ENCODE results near the gene ZIC2. TPM values are rescaled to one million over a fixed set of nuclear protein-coding genes. Genes with fewer than 3 reads are reported as not detected.
"Not testable (repeated sequence)": the region's sequence is repeated elsewhere in the genome, so short reads cannot be mapped to it uniquely, and the experiment has no call there.

ZIC2 gene
- total and polyA plus RNA-seq, 10 donors = not detected

GRCh38 chr13:100029933-100030332 lies 48.3 kb downstream of the ZIC2 start:
- intact Hi-C loops (cut with DNase I; ENCODE audit: low total_unique reads) = no loop called here
- peaks cover 0 to 7% (median 0%) of the 10 kb centered on the region in 7 donors for H3K27me3 ChIP-seq (replicated peaks in 1 of 7)
- no peaks in the 10 kb centered on the region for H3K4me1 ChIP-seq
- no peak for TF ChIP-seq POLR2A (IDR thresholded peaks at IDR 0.05)
- no peak for TF ChIP-seq POLR2AphosphoS5 (IDR thresholded peaks at IDR 0.05)
- TF ChIP-seq CTCF (IDR thresholded peaks at IDR 0.05 in 8 of 11, conservative IDR thresholded peaks at IDR 0.05 in 3 of 11) = no peak
- WGBS, 5 donors = 74 to 95% (median 91%) methylated on average over 1 of the region's 1 CpG
- no peaks in the 10 kb centered on the region for H3K36me3 ChIP-seq
- no peak for DNase-seq
- no peak overlapping the region for H3K4me3 ChIP-seq
- no peaks in the 10 kb centered on the region for H3K9me3 ChIP-seq
- no peak overlapping the region for H3K27ac ChIP-seq

GRCh38 chr13:100032642-100033041 lies 51.1 kb downstream of the ZIC2 start:
- H3K36me3 ChIP-seq; H3K4me1 ChIP-seq; H3K27me3 ChIP-seq (replicated peaks in 1 of 7); H3K27ac ChIP-seq; intact Hi-C loops (cut with DNase I; ENCODE audit: low total_unique reads); H3K4me3 ChIP-seq; H3K9me3 ChIP-seq; DNase-seq: not testable (repeated sequence)
- WGBS, 5 donors = 88 to 97% (median 92%) methylated on average over 9 of the region's 9 CpGs

- H3K27me3 ChIP-seq (replicated peaks in 1 of 7) = peaks cover 0 to 7% (median 0%) of the 10 kb centered on the region in 7 donors
- H3K4me3 ChIP-seq = no peak overlapping the region
- no peaks in the 10 kb centered on the region for H3K9me3 ChIP-seq
- intact Hi-C loops (cut with DNase I; ENCODE audit: low total_unique reads) = no loop called here
- no peaks in the 10 kb centered on the region for H3K36me3 ChIP-seq
- TF ChIP-seq POLR2A (IDR thresholded peaks at IDR 0.05) (no peak), POLR2AphosphoS5 (IDR thresholded peaks at IDR 0.05) (no peak), CTCF (IDR thresholded peaks at IDR 0.05 in 8 of 11, conservative IDR thresholded peaks at IDR 0.05 in 3 of 11) (no peak)
- H3K4me1 ChIP-seq = no peaks in the 10 kb centered on the region
- no peak overlapping the region for H3K27ac ChIP-seq
- DNase-seq = no peak
- 88 to 97% (median 95%) methylated on average over 1 of the region's 1 CpG for WGBS, 5 donors
Measured at GRCh38 chr13:100035936-100036335, 54.4 kb downstream of the ZIC2 start.

Other genes with a start within 250 kb of the ZIC2 start
- not detected for gene ZIC5, start 10.0 kb upstream of the ZIC2 start, total RNA-seq
- gene ZIC5, start 10.0 kb upstream of the ZIC2 start, polyA plus RNA-seq = not detected
- gene PCCA, start 107.3 kb downstream of the ZIC2 start, total RNA-seq = 10 to 100 TPM; 29.7 to 54.9 (median 46.8) TPM
- 10 to 100 TPM in 1 of 3 donors, 1 to 10 TPM in 2; 9.3 to 10.9 (median 9.8) TPM for gene PCCA, start 107.3 kb downstream of the ZIC2 start, polyA plus RNA-seq